Stimulated activated naive CD4-positive, alpha-beta T cell (primary cell): ENCODE measurements around the gene ANKS6.

Experiments
- DNase-seq, 6 experiments: peaks; one replicate each; lab custom pipeline; 2025; lab: John Stamatoyannopoulos, UW

Gene ANKS6

DNA sequence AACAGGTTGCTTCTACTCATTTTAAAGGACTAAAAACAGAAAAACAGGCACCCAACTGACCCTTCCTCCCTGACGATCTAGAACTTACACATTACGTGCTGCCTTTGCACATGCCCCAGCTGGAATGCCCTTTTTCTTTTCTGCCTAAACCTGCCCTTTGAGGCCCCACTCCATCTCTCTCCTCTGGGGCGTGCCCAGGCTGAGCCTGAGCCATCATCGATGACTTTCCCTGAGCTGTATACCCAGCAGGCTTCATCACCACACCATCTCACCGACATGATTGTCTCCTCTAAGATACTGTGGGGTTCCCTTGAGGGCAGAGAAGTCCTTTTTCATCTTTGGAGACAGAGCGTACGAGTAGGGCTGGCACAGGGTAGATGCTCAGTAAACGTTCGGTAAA lies 63.6 kb downstream of the ANKS6 start:
- no peak for DNase-seq

DNA sequence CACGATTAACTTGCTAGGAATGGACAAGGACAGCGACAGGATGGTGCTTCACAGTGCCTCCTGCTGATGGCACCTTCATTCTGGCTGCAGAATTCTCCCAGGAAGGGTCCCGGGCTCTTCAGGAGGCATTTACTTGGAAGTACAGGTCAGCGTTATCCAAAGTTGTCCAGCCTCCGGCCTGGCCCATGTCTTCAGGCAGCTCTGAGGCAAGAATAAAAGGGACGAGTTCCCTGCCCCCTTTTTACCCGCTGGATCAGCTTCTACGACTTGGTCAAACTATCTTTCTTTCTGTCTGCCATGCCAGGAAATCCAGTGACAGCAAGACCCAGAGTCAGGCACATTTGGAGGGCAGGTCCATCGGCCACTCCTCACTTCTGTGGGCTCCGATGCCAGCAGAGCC lies 64.3 kb downstream of the ANKS6 start:
- no peak for DNase-seq

DNA sequence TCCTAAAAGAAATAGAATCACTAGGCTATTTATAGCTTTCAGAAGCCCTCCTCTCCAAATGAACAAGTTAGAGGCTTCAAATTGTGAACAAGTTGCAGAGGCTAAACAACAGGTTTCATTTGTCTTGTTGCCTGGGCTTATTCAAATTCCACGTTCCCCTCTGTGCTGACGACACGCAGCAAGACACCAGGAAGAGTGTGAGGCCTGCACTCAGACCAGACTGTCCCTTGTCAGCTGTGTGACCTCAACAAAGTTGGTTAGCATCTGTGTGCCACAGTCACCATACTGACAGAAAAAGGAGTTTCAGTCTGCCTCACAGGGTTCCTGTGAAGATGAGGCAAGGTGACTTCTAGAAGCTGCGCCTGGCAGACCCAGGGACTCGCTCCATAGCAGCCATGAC lies 65.5 kb downstream of the ANKS6 start:
- no peak for DNase-seq

DNA sequence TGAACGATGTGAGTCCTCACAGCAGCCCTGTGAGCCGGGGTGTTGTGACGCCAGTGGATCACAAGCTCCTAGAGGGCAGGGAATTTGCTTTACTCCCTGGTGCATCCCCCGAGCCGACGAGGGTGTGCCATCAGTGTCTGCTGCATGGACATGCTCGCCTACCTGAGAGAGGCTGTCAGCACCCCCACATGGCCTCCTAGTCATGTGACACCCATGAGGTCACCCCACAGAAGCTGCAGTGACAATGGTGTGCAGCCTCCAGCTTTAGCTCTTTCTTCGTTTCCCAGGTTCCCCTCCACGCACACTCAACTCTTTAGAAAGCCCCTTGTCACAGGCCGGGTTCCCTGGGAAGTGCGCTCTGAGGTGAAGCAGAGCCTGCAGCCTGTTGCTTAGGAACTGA lies 67.9 kb downstream of the ANKS6 start:
- DNase-seq: no peak

DNA sequence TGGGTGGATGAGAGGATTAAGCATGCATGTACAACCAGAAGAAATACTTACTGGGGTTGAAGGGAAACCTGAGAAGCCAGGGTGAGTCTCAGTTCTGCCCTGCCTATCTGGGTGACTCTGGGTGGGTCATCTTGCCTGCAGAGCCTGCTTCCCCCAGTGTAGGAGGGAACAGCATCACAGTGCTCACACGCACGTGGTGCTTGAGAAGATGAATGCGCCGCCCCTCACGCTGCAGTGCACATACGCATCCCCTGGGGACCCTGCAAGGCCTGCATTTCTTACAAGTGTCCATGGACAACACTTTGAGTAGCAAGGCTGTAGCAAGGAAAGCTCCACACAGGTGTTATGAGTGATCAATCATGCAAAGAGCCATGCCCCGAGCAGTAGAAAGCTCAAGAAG lies 68.9 kb downstream of the ANKS6 start:
- DNase-seq: no peak

DNA sequence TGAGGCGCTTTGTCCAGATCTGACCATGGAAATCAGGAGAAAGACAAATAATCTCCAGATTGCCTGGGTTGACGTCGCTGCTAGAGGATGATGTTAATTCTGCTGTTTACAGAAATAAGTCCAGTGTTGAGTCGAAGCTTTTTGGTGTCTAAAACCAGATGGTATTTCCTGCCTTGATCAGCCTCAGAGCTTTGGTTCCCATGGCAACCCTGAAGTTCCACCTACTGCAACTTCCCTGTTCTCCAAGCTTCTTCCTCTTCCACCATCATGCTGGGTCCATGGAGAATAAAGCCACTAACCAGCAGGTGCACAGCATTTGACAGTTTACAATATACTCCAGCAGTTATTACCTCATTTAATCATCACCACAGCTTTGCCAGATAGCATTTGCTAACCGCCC lies 69.6 kb downstream of the ANKS6 start:
- DNase-seq: no peak

DNA sequence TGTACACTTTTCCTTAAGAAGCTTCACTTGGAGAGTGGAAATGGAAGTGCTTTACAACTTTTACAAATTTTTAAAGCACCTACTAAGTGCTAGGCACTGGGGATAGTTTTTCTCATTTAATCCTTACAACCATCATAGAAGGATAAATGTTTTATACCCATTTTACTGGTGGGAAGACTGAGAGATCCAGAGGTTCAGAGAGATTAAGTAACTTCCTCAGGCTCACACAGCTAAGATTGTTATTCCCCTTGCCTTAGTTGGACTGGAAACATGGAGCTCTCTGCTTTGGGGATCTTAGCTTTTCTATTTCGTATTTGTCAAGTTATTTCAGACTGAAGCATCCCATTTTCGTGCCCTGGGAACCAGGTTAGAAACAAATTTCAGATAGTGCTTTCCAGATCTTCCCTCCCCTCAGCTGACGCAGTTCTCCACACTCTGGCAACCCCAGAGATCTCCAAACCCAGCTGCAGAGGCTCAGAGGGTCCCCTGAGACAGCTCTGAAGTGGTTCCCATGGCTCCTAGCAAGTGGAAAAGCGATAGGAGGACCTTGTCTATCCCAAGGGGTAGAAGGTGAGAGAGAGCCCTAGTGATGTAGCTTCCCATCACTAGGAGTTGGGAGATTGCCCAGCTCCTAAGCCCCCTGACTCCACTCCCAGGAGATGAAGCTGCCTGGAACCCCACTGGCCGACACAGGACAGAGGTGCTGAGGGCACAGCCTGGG lies 71.4 kb downstream of the ANKS6 start:
- DNase-seq: no peak

DNA sequence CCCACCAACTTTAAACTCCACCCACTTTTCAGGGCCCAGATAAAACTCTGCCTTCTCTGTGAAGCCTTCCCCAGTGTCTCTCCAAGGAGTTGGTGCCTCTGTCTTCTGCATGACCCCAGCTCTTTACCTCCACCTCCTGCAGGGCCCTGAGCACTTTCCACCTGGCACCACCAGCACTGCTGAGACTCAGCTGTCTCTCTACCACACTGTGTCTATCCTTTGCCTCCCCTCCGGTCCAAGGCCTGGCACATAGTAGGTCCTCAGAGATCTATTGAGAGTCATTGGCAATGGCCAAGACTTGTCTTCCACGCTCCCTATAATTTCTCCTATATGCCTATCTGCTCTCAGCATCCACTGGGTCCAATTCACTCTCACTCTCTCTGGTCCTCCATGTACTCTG lies 74.7 kb downstream of the ANKS6 start:
- no peak for DNase-seq

DNA sequence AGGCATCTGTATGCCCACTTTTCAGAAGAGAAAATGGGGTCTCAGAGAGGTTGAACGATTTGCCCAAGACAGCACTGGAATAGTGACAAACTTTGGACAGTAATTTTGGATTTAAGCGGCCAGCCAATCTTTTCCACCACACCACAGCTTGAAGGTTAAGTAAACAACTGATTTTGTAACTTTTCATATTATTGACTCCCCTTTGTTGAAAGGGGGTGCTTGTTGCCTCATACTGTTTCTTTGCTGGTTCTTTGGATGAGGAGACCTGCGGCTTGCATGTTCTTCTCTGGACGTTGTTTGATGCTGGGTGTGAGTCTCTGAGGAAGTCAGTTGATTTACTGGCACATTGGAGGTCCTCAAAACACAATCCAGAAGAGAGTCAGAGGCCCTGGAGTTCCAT lies 76.0 kb downstream of the ANKS6 start:
- no peak for DNase-seq

DNA sequence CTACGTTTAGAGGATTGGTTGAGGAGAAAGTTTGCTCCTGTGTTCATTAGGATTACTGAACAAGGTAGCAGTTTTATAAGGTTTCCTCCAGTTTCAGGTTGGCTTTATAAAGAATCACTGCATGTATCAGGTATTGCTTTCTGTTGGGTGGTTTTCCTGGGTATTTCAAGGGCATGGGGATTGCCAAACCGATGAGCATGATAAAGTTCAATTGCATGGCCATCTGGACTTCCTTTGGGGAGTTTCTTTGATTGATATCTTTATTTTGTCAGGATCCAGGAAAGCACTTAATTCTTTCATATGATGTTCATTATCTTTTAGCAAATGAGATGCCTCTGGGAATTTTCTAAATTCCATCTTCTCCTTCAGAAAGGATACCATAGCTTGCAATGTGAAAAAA lies 77.3 kb downstream of the ANKS6 start:
- DNase-seq: no peak

DNA sequence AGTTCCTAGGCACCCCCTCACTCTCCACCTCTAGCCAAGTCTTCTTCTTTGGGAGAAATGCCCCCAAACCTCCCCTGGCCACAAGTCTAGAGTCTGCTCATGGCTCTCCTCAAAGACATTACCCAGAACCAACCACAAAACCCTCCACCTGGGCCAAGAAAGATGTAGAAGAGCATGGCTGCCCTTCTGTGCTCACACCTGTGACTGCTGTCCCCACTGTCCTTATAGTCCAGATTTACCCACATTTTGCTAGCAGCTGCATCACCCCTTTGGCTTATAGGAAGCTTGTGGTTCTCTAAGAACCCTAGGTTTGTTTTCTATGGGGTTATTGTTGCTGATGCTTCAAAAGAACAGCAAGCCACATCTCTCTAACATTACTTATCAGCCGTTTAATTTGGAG lies 81.5 kb downstream of the ANKS6 start:
- no peak for DNase-seq

DNA sequence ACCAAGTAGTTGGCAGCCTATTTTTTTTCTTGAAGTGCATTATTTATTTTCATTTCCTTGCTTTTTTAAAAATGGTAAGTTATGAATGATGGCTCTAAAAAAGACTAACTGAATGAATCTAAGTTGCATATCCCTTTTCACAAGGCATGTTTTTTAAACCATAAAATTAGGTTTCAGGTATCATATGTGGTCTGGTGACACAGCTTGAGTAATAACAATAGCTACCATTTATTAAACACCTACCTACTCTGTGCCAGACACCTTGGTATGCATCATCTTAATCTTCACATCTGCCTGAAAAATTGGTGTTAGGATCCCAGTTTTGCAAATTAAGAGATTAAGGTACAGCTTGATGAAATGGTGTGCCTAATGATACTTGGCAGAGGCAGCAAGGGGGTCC lies 83.4 kb downstream of the ANKS6 start:
- no peak for DNase-seq

DNA sequence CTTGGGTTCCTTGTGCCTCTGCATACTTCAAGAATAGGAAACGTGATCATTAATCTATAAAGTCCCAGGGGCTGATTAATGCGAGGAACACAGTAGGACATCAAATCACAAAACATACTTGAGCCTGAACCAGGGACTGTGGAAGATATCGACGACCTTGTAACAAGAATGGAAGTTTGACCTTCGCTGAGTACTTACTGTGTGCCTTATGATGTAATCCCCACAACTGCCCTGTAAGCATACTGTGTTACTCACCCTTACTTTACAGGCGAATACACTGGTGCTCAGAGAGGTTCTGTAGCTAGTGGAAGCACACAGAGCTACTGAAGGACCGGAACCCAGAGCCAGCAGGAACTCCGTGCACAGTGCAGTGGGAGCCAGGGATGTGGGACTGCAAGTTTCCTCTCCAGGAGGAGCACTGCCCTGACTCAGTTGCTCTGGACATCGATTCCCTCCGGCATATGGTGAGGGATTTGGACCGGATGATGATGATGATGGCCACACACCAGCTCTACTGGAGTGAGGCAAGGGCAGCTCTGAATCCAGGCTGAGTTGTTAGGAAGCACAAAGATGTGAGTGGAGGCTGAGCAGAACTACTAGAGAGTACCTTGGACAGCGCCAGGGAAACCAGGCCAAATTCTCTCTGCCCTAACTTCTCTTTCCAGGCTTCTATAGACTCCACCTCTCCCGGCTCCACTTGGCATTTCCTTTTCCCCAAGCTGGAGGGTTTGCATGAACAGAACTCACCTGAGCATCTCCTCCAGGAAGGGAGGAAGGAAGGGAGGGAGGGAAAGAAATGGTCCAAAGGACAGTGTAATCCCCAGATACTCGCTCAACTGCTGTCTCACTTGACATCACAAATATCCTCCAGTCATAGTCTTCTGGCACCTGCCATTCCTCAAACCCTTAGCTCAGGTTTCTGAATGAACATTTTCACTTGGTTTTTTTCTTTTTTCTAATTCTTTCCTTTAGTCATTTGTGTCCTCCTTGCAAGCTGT lies 86.1 kb downstream of the ANKS6 start:
- no peak for DNase-seq

DNA sequence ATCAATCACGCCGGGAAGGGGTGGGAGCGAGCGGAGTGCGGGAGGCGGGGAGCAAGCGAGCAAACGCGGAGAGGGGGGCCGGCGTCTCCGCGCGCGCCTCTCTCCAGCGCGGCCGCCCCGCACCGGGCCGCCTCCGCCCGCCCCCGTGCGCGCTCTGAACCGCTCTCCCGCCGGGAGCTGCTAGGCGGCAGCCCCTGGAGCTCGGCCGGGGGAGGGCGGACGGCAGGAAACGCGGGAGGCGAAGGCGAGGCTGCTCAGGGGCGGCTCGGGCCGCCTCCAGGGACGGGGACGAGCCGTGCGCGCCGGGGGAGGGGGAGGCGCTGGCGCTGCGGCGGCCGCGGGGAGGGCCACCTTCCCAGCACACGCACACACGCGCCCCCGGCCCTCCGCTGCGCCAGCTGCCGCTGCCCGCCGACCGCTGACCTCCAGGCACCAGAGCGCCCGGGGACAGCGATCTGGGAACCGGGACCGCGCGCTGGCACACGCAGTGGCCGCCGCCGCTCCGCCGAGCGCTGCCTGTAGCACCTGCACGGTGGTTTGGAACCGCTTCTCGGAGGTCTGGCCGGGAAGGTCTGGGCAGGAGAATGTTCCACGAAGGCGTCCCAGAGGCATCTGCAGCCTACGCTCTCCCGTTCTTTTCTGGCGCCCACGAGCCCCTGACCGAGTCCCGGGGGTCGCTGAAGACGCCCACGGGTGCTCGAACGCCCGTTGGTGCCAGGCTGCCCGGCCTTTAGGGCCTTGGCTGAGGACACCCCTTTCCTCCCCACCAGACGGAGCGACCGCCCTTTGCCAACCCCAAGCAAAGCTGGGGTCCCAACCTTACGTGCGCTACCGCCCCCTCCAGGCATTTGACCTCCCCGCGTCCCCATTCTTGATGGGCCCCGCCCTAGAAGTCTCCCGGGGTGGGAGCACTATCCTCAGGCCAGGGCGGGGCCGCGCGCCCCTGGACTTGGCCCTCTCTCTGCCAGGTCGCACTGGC lies 87.1 kb downstream of the ANKS6 start, which contains the start of gene GABBR2:
TSS of gene GABBR2 (minus strand) at position 3 of the 979 bp plus-strand sequence. CDS start 198 bp downstream, outside the sequence.
- no peak for DNase-seq

DNA sequence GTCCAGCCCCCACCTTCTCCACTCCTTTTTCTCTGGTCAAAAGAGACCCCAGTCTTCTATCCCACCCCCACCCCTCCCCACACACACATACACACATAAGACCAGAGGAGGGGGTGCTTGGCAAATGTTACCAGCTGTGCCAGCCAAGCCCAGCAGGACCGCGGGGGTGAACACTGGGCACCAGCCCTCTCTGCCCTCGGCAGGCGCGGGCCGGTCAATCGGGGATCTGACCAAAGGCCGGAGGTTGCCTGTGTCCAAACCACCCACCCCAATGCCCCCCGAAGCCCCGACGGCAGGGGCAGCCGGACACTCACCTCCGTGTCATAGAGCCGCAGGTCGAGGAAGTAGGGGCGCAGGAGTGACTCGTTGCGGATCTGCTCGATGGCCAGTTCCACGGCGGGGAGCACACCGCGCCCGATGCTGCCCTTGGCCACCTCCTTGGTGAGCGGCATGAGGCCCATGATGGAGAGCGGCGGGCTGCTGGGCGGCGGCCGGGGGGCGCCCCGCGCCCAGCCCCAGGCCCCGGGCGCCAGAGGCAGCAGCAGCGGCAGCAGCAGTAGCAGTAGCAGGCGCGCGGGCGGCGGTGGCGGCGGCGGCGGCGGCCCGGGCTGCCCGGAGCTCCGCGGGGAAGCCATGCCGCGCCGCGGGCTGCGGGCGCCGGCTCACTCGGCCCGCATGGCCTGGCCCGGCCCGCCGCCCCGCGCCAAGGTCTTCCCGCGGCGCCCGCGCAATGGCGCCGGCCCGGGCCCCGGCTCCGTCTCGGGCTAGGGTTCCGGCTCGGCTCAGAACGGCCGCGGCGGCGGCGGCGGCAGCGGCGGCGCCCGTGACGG lies 88.0 kb downstream of the ANKS6 start:
- no peak for DNase-seq

DNA sequence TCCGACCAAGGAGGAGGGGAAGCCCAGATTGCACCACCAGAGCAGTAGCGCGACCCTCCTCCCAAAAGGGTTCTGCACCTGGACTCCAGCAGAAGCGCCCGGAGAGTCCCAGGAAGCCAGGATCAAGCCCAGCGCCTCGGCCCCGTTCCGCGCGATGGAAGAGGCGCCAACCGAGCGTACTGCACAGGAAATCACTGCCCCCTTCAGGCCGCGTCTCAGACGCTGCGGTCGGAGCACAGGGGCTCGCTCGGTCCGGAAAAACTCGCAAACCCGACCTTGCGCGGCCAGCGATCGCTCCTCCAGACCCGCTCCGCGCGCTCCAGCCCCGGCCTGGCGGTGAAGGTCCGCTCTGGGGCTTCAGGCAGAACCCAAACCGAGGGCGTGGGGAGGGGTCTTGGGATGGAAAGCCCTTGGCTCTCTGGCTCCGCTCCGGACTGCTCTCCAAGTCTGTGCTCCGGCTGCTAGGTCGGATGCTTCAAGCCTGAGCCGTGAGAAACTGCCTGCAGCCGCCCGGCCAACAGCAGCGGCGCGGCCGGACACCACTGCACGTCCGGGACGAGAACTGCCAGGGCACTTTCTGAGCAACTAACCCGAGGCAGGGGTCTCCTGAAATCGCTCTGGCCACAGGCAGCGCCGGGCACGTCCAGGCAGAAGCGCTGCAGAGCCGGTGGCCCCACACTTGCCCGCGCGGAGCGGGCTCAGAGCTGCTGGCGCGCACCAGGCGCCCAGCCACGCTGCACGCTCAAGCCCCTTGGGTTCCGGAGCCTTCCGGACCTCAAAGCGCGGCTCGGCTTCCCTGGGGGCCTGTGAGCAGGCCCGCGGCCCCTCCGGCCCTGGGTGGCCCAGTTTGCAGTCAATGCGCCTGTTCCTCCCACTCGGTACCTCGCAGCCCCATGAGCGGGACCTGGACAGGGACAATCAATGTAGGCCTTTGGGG lies 88.9 kb downstream of the ANKS6 start:
- DNase-seq: no peak

DNA sequence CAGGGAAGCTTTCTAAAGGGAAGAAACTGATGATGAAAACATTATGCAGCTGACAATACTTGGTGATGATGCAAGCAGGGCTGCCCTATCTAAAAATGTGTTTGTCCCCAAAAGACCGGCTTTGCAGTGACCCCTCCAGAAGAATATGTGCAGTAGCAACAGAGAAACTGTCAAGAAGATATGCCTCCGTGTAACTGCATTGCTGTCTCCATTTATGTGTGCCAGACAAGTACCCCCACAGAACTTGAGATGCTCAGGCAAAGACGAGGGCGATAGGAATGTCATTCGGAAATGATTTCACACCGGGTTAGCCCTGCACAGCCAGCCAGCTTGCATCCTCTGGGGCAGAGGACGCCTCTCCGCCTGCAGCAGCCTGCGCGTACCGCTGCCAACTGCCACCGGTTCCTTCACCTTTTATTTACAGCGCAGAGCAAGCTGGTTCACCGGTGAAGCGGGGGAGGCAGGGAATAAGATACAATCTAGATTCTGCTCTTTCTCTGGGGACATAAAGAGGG lies 89.6 kb downstream of the ANKS6 start:
- no peak for DNase-seq

DNA sequence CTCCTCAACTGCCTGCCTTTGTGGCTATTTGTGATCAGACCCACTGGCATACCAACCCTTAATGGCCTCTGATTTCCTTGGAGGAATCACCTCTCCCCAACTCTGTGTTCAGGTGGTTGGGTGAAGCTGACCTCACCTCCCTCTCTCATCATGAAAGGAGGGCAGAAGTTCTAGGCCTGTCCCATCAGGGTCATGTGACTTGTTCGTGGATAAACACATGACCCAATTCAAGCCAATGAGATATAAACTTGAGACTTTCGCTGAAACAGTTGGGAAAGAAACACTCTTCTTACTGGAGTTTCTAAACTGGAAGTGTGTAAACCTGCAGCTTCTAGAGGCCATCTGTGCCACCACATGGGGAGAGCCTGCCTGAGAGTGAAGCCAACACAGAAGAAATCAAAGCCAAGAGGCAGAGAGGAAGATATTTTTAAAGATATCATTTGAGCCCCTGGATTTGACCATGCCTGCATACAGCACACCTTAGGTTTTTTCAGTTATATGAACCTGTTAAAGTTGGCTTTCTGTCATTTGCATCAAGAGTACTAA lies 93.4 kb downstream of the ANKS6 start:
- DNase-seq: no peak

DNA sequence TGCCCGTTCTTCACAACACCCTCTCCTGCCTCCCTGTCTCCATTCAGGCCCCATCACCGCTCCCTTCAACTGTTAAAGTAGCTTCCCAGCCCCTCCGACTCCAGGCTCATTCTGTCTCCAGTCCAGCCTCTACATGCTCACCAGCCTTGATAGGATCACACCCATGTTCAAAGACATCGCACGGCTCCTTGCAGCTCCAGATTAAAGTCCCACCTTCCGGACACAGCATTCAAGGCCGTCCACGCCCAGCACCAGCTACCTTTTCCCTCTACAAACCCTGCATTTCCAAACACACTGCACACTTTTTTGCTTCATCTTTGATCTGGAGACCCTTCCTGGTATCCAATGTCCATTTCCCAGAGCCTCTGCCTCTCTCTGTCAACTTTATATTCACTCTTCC lies 94.0 kb downstream of the ANKS6 start:
- no peak for DNase-seq
